Superior temporal gyrus (tissue), 1 donor: Measurements from ENCODE around the gene ZNF366.

Experiments used
- DNase-seq: peaks from one replicate; pipeline ENCODE4 v3.0.0-alpha.2; 2016; ENCODE audit errors: extremely low spot score

The ZNF366 gene

DNA sequence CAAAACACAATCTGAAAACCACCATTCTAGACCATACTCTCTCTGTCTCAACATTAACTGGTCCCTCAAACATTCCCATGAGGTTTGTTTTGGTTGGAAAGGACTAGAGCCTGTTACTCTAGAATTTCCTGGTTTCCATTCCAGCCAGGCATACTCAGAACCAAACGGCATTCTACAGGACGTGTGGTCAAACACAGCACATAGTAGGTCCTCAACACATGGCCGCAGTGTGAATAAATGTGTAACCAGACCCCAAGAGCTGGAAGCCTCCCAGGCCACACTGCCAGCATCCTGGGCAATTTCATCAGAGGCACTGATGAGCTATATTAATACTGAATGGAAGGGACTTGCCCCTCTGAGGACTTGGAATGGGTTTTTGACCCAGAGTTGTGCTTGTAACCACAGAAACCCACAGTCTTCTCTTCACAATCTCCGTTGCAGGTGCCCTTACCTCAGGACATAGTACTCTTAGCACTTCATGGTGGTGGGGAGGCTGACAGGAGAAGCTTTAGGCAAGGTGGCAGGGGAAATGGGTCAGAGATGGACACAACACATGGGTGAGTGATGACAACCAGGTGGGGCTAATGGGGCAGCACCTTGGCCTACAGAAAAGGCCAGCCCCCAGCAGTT lies 66.0 kb downstream of the ZNF366 start:
- no peak for DNase-seq

DNA sequence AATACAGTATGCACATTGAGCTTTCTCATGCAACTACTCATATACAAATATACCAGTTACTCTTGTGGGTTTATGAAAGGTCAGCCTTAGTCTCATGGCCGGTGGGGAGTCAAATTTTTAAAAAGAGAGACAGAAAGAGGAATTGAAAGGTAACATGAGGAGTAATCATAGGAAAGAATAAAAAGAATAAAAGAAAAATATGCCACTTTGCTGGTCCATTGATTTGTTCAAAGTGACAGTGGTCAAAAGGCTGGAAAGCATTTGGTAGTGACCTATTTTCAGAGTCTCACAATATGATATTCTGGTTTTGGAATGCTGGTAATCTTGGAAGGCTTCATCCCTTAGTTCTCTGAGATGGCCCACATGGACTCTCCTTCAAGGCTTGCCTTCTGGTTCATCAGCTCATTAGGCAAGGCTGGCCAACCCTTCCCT lies 67.0 kb downstream of the ZNF366 start:
- DNase-seq: no peak

- no peak for DNase-seq
Measured at GRCh38 chr5:72439192-72439591, 68.0 kb downstream of the ZNF366 start.

- DNase-seq: no peak
Measured at GRCh38 chr5:72438141-72438540, 69.1 kb downstream of the ZNF366 start.

GRCh38 chr5:72436796-72437471 lies 70.3 kb downstream of the ZNF366 start:
- no peak for DNase-seq

- no peak for DNase-seq
Measured at GRCh38 chr5:72434781-72435437, 72.3 kb downstream of the ZNF366 start.

GRCh38 chr5:72434056-72434780 lies 73.0 kb downstream of the ZNF366 start:
- DNase-seq: no peak

DNA sequence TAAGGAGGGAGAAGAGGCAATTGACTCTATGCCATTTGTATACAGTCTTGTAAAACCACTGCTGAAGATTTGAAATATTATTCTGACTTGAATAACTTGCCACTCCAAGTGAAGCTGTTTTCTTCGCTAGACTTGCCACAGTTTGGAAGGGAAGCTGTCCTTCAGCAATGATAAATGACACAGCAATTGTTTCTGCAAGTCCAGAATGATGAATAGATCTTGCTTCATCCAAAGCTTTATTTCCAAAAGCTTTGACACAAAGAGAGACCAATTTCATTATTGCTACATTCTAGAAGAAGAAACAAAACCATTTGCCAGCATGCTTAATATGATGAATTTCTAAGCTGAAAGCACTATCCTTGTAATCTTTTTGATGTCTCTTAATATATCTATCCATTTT lies 73.7 kb downstream of the ZNF366 start:
- no peak for DNase-seq

- no peak for DNase-seq
Measured at GRCh38 chr5:72428669-72429068, 78.5 kb downstream of the ZNF366 start.

DNA sequence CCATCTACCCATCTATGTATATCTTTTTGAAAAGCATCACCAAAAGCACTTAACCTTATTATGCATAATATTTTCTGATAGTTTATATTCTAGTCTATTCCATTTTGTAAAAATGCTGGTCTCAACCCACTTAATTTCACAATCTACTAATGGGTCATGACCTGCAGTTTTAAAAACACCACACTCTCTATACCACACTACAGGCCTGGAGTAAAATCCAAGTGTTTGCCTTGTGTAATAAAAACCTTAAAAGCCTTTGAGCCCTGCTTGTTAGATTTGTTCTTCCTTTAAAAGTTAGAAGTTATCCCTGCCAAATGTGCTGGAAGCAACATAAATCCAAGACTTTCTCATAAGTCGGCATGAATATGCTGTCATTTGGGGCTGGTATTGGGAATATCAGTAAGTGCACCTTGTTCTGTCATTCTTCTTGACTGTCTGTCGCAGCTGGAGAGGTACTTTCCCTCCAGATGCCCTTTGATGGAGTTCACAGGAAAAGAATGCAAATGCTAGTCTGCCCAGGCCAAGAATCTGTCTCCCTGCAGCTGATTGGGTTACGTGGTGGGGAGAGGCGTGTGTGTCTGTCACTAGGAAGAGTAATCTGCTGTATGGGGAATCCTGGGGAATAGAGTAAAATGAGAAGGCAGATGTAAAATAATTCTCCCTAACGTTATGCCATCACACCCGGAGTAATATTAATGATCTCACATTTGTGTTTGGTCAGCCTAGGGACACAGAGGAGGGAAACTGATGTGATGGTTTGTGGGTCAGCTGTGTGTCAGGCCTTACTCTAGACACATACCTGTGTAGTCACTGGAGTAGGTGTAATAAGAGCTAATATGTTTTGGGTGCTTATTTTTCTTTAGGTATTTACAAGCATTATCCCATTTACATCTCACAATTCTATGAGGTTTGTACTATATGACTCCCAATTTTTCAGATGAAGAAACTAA lies 79.4 kb downstream of the ZNF366 start:
- DNase-seq: no peak

DNA sequence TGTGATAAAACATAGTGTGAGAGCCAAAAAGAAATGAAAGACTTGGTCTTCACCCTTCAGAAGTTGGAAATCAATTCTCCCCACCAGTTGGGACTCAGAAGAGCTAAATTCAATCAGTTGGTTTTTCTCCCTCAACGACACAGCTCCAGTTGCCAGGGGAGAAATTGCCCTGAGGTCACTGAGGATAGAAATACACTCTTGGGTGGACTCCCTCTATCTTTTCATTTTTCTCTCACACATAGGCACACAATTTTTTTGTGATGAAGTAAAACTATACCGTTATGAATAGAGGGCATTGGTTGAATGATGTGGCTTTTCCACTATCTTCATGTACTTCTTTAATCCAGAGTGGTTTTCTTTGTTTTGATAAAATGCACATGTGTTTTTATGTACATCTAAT lies 80.2 kb downstream of the ZNF366 start:
- DNase-seq: no peak

GRCh38 chr5:72426019-72426418 lies 81.2 kb downstream of the ZNF366 start:
- no peak for DNase-seq

DNA sequence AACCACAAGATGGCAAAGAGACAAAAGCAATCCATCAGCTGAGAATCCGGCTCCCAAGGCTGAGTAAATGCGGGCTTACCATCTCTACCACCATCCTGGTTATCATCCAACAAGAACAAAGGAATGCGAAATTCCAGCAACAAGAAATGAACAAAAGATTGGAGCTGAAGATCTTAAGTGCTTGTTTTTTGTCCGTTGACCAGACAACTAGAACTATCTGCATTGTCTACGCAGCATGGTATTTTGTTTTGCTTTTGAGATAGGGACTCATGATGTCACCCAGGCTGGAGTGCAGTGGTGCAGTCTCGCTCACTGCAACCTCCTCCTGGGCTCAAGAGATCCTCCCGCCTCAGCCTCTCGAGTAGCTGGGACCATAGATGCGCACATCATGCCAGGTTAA lies 88.9 kb downstream of the ZNF366 start:
- DNase-seq: no peak

DNA sequence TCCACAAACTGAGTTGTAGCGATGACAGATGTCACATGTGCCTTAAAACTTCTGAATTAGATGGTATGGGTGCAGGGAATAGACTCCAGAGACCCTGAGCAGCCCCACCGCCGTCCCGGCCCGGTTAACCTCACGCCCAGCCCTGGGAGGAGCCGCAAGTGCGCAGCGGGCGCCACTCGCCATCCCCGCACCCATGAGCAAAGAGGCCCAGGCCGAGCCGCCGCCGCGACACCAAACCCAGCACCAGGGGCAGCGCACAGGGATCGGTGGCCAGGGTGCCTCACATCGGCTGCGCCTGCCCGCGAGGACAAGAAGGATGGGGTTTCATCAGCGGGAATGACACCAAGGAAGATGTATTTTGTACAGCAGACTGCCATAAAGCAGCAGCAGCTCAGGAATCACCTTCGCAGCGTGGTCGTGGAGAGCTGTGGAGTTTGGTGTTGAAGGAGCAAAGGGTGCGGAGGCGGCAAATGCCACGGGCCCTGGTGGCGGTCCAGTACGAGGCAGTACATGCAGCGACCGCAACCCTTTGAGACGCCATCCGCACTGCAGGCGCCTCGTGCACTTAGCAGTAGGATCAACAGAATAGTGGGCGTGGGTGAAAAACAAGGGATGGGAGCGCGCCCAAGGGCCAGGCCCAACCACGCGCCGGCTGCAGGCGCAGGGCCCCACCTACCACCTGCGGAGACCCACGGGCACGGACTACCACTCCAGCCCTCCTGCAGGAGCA lies 89.7 kb downstream of the ZNF366 start:
- DNase-seq: no peak

DNA sequence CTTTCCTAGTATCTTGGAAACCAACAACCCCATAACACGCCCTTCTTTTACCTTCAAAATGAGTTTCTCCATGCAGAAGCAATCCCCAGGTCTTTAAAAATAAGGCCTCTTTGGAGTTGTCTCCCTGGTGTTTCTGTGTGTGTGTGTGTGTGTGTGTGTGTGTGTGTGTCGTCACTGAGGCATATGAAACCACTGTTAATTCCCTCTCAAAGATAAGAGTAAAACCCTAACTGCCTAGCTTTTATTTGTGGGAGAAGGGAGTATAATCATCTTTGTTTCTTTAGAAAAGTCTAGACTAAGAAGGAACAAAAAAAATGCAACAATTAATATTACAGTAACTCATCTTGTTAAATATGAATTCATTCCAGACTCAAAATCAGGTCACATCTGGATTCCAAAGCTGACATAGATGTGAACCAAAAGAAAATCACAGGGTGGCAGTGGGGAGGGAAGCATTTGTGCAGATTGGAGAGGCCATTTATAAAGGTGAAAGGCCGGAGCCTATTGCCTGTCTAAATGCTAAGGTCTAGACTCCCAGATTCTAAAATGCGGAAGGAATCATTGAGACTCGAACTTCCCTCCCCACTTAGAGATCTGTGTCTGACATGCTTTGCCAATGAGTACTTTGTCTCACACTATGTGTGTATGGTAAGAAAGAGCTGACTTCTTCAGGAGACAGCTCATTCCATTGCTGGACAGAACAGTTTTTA lies 91.4 kb downstream of the ZNF366 start:
- no peak for DNase-seq

DNA sequence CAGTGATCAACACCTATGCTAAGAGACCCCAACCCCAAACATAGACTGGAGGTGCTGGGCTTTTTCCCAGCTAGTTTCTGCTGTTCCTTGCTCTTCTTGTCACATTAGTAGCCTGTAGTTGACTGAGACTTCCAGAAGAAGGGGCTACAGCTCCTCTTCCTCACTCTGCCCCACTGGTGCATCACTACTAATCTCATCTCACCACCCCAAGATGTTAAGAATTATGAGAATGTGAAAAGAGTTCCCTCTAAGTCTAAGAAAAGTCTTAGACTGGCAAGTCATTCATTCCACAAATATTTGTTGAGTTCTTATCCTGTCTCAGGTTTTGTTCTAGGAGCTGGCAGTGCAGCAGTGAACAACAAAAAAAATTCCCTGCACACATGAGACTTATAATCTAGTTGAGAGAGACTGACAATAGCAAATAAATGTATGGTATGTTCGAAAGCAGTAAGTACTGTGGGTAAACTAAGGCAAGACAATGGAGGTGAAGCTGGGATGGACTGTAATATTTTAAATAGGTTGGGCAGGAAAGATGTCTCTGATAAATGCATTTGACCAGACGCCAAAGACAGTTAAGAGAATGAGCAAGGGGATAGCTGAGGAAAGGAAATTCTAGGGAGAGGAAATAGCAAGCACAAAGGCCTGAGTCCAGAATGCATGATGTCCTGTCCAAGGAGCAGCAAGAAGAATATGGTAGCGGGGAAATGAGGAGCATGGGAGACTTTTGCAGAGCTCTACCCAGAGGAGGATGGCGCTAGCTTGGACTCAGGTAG lies 94.7 kb downstream of the ZNF366 start:
- DNase-seq: no peak

- DNase-seq: no peak
Measured at GRCh38 chr5:72410688-72411295, 96.4 kb downstream of the ZNF366 start.

- DNase-seq: no peak
Measured at GRCh38 chr5:72408603-72409002, 98.6 kb downstream of the ZNF366 start.

GRCh38 chr5:72408127-72408526 lies 99.1 kb downstream of the ZNF366 start:
- no peak for DNase-seq
